PC-3 (cell line): ENCODE data around the gene SCLY.

Experiments used
- CTCF ChIP-seq: fragments of 300-600 bp; sonication (generic); conservative IDR thresholded peaks from 2 replicates; pipeline ENCODE4 v1.5.1; 2017; ENCODE audit warnings: antibody characterized with exemption, low read depth, mild to moderate bottlenecking, low read length
- EZH2phosphoT487 ChIP-seq: fragments of 300-600 bp; sonication (generic); IDR thresholded peaks from 2 replicates; pipeline ENCODE4 v1.6.1; 2018; ENCODE audit warnings: mild to moderate bottlenecking, antibody characterized with exemption, low read length, borderline replicate concordance

- TF ChIP-seq CTCF (no peak), EZH2phosphoT487 (no peak)
Measured at GRCh38 chr2:238123218-238123971, 62.6 kb downstream of the SCLY start.
